ENCODE data around the gene DAW1.
"Not testable (repeated sequence)": the region's sequence is repeated elsewhere in the genome, so short reads cannot be mapped to it uniquely, and the experiment has no call there.

Gene DAW1

GRCh38 chr2:227871375-227871791 is at the start of gene DAW1:
Gene DAW1 (plus strand): TSS chr2:227871631. CDS start chr2:227871690, 59 bp downstream.
- in situ Hi-C loops (cut with HindIII; ENCODE audit: low sequenced_read_pairs) = no loop called here

DNA sequence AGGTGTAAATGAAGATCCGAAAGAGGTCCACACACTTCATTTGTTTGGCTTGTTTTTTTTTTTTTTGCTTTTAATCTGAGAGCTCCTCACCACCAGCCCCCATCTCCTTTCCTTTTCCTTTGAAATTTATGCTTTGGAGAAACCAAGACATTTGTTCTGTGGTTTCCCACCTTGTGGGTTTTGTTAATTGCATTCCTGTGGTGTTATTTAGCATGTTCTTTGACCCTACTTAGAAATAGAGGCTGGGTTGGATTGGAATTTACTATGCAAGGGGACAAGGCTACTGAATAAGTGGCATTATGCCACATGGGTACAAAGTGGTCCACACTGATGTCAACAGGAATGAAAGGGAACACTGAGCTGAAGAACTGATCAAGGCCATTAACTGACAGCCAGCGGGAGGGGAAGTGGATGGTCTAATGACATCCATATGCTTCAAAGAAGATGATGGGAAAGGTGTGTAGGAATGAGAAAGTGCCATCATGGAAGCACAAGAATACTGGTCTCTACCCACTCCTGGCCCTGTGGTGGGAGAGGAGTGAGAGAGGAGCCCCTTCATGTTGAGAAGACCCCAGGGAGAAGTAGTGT is 48.9 kb upstream of the DAW1 start:
- in situ Hi-C loops (cut with HindIII; ENCODE audit: low sequenced_read_pairs) = no loop called here

DNA sequence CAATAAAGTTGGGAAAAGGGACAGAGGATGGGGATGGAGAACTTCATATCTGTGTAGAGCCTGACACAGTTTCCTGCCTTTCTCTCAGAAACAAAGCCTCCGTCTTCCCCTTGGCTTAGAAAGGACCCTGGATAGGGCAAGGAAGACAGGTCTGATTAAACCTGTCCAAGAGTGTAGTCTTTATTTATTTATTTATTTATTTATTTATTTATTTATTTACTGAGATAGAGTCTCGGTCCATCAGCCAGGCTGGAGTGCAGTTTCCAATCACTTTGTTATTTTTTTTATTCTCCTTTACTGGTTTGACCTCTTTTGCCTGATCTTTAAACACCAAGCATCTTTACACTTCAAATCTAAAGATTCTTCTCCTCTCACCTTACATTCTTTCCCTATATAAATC is 47.5 kb upstream of the DAW1 start:
- in situ Hi-C loops (cut with HindIII; ENCODE audit: low sequenced_read_pairs) = no loop called here

- in situ Hi-C loops (cut with HindIII; ENCODE audit: low sequenced_read_pairs) = no loop called here
These were observed 46.7 kb upstream of the DAW1 start for GRCh38 chr2:227824711-227825110.

GRCh38 chr2:227826019-227826521 is 45.4 kb upstream of the DAW1 start:
- in situ Hi-C loops (cut with HindIII; ENCODE audit: low sequenced_read_pairs) = no loop called here

DNA sequence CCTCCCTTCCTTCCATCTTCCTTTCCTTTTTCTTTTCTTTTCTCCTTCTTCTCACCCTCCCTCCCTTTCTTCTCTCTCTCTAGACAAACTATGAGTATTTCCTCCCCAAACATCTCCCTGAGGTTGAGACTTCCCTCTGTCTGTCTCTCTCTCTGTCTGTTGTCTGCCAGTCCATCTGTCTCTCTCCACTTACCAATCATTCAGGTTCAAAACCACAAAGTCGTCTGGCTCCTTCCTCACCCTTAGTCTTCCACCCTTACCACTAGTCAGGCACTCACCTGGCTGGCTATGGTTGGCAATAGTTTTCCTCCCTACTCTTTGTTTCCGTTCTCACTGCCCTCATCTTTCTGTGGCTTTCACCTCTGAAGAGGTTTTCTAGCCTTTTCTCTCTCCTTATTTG is 44.9 kb upstream of the DAW1 start:
- in situ Hi-C loops (cut with HindIII; ENCODE audit: low sequenced_read_pairs) = no loop called here

GRCh38 chr2:227827143-227827542 is 44.3 kb upstream of the DAW1 start:
- in situ Hi-C loops (cut with HindIII; ENCODE audit: low sequenced_read_pairs) = no loop called here

DNA sequence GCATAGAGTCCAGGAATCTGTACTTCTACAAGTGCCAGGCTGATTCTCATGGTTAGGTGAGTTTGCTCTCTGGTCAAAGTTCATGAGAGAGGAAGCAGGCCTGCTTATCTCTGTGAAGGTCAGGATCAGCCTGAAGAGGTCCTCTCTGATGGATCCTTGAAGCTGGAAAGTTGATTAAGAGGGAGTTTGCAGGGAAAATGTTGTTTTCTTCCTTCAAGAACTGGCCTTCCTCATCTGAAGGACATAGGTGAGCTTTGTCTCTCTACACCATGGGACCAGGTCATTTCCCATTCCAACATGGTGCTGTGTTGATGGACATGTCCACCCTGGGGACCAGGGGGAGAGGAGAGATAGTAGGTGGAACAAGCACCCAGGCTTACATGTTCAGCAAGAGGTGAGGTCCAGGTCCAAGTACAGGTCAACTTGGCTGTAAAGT is 42.9 kb upstream of the DAW1 start:
- in situ Hi-C loops (cut with HindIII; ENCODE audit: low sequenced_read_pairs) = no loop called here

DNA sequence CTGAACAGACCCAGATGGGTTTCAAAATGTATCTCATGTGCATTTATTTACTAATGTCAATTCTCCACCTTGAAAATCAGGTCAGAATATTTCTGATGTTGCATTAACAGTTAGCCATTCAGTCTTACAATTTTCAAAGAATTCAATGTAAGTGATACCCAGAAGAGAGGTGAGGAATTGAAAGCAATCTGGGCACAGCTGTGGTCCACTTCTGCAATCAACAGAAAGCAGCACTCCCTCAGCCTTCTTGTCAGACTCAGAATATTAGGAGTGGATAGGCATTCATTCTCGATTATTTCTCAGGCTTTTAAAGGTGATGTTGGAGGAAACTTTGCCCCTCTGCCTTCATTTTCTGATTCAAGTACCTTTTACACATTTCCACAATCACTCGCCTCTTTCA is 42.1 kb upstream of the DAW1 start:
- in situ Hi-C loops (cut with HindIII; ENCODE audit: low sequenced_read_pairs) = no loop called here

- in situ Hi-C loops (cut with HindIII; ENCODE audit: low sequenced_read_pairs) = no loop called here
These were observed 37.0 kb upstream of the DAW1 start for GRCh38 chr2:227834423-227834822.

GRCh38 chr2:227834916-227835650 is 36.3 kb upstream of the DAW1 start:
- in situ Hi-C loops (cut with HindIII; ENCODE audit: low sequenced_read_pairs) = no loop called here

DNA sequence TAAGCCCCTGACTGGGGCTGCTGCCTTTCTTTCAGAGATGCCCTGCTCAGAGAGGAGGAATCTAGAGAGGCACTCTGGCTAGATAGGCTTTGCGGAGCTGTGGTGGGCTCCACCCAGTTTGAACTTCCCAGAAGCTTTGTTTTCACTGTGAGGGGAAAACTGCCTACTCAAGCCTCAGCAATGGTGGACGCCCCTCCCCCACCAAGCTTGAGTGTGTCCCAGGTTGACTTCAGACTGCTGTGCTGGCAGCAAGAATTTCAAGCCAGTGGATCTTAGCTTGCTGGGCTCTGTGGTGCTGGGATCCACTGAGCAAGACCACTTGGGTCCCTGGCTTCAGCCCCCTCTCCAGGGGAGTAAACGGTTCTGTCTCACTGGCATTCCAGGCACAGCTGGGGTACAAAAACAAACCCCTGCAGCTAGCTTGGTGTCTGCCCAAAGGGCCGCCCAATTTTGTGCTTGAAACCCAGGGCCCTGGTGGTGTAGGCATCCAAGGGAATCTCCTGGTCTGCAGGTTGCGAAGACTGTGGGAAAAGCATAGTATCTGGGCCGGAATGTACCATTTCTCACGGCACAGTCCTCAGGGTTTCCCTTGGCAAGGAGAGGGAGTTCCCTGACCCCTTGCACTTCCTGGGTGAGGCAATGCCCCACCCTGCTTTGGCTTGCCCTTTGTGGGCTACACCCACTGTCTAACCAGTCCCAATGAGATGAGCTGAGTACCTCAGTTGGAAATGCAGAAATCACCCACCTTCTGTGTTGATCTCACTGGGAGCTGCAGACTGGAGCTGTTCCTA is 31.9 kb upstream of the DAW1 start:
- in situ Hi-C loops (cut with HindIII; ENCODE audit: low sequenced_read_pairs) = not testable (repeated sequence)

- in situ Hi-C loops (cut with HindIII; ENCODE audit: low sequenced_read_pairs) = no loop called here
These were observed 24.6 kb upstream of the DAW1 start for GRCh38 chr2:227846831-227847230.

- in situ Hi-C loops (cut with HindIII; ENCODE audit: low sequenced_read_pairs) = no loop called here
These were observed 23.3 kb upstream of the DAW1 start for GRCh38 chr2:227848146-227848545.

DNA sequence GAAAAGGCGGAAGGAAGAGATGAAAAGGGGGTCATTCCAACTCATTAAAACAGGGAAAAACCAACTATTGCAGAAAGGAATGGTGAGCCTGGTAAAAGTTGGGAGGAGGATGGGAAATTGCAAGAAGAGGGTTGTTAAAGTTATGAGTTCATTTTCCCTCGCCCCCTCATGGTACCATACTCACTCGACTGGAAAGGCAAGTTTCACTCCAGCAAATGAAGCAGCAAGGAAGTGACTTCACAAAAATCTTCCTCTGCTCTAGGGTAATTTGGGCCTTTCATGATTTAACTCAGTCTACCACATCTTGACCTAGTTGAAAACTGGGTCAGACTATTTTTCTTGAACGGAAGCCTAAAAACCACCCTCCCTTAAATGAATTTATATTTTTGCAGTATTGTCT is 22.8 kb upstream of the DAW1 start:
- in situ Hi-C loops (cut with HindIII; ENCODE audit: low sequenced_read_pairs) = no loop called here

- in situ Hi-C loops (cut with HindIII; ENCODE audit: low sequenced_read_pairs) = no loop called here
These were observed 21.5 kb upstream of the DAW1 start for GRCh38 chr2:227849906-227850305.

DNA sequence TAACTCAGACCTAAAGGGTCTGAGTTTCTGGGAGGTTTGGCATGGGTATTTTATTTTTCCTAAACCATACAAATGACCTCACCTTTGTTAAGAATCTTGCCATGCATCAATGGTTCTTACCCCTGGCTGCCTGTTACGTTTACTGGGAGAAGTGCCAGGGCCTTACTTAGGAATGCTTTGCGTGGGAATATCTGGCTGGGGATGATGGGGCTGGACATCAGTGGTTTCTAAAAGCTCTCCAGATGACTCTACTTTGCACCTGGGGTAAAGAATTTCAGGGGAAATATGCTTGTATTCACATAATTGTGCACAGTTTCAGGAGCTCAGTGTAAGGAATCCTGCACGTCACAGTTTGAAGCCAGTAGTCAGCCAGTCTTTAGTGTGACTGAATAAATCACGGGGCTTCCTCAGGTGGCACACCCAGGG is 18.2 kb upstream of the DAW1 start:
- in situ Hi-C loops (cut with HindIII; ENCODE audit: low sequenced_read_pairs) = no loop called here

DNA sequence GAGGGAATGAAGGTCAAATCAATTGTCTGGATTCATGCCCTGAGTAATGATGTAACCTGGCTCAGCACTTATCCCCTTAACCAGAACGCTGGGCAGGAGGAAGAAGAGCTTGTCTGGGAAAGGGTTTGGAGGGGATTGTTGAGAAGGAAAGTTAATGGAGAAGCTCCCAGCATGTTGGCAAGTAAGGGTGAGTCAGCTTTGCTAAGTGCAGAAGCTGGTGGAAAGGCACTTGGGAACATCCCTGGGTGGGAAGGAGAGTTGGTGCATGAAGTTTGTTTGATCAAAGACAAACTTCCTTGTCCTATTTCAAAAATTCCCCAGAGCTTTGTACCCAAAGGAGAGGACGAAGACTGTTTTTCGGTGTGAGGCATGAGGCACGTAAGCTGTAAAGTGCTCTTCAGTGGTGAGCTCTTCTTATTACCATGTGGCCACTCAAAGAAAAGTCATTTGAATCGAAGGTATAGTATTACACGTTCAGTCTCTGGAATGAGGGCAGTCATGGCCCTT is 17.6 kb upstream of the DAW1 start:
- in situ Hi-C loops (cut with HindIII; ENCODE audit: low sequenced_read_pairs) = no loop called here

DNA sequence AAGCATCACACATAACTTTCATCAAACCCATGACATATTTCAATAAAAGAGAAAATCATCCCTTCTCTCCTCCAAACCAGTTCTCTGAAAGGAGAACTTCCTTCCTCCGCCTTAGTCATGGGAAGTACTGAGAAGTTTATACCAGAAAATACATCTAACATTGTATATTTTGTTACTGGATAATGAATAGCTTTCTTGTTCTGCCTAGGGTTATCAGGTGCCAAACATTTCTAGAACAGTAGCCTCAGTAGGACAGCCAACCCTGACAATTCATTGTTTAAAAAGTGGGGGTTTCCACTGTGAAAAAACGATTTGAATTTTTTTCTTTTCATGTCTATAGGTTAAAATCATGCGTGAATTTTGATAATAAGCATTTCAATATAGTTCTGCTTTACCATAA is 16.0 kb upstream of the DAW1 start:
- in situ Hi-C loops (cut with HindIII; ENCODE audit: low sequenced_read_pairs) = no loop called here

DNA sequence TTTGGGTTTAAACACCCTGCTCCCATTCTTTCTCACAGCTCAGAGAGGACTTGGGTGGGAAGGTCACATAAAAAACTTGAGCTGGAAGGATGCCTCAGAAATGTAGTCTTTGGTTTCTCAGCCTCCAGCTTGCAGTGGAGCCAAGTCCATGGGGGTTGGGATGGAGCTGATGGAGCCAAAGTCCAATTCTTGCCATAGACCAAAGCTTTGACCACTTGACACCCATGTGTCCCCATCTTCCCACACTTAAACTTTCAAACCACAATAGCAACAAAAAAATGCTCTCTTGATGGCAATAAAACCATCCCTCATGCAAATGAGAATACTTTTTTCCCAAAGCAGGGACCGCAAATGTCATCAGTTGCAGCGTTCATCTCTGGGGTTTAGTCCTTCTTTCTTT is 14.7 kb upstream of the DAW1 start:
- in situ Hi-C loops (cut with HindIII; ENCODE audit: low sequenced_read_pairs) = no loop called here

DNA sequence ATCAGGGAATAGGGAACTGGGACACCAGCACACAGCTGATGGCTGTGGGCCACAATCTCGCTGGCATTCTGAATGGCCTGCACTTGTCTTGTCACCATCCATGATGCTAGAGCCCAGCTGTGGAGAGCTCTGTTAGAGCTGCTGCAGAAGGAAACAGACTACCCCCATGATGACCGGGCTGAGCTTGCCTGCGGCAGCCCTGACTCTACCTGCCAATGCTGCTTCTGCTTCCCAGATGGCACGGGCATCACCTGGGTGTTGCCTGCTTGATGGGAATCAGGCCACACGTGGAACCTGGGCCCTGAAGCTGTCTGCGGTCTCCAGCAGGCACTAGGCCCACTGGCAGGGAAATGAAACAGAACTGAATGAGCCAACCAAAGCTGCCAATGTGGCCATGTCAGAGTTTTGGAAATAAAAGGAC is 11.2 kb upstream of the DAW1 start:
- in situ Hi-C loops (cut with HindIII; ENCODE audit: low sequenced_read_pairs) = no loop called here

All from DLD1 (cell line).